Upper lobe of left lung (tissue), 4 donors: ENCODE results near the gene TCERG1.

Source experiments
- POLR2A ChIP-seq, 4 donors: fragments of 450-650 bp; IDR thresholded peaks; one replicate each; pipeline ENCODE4 v1.5.1; 2016 to 2017; ENCODE audit warnings: antibody characterized with exemption in 4 of 4, mild to moderate bottlenecking in 2 of 4
- POLR2AphosphoS5 ChIP-seq, 2 donors: sonication (generic); formaldehyde crosslinking; IDR thresholded peaks; one replicate each; pipeline ENCODE4 v1.5.1; 2017; ENCODE audit warnings: antibody characterized with exemption in 2 of 2
- TF ChIP-seq, protein P1 (sequence below), 6 experiments: fragments of 450-650 bp in 4 of 6; fragments of 200-600 bp in 2 of 6; sonication (generic) in 2 of 6; IDR thresholded peaks; one replicate each; pipeline ENCODE4 v1.5.1; 2016 to 2019; ENCODE audit warnings: antibody characterized with exemption in 6 of 6

GRCh38 chr5:146398826-146399225 lies 48.3 kb upstream of the TCERG1 start:
- TF ChIP-seq, protein P1, sequence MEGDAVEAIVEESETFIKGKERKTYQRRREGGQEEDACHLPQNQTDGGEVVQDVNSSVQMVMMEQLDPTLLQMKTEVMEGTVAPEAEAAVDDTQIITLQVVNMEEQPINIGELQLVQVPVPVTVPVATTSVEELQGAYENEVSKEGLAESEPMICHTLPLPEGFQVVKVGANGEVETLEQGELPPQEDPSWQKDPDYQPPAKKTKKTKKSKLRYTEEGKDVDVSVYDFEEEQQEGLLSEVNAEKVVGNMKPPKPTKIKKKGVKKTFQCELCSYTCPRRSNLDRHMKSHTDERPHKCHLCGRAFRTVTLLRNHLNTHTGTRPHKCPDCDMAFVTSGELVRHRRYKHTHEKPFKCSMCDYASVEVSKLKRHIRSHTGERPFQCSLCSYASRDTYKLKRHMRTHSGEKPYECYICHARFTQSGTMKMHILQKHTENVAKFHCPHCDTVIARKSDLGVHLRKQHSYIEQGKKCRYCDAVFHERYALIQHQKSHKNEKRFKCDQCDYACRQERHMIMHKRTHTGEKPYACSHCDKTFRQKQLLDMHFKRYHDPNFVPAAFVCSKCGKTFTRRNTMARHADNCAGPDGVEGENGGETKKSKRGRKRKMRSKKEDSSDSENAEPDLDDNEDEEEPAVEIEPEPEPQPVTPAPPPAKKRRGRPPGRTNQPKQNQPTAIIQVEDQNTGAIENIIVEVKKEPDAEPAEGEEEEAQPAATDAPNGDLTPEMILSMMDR (IDR thresholded peaks at IDR 0.05), result no peak
- TF ChIP-seq POLR2A (IDR thresholded peaks at IDR 0.05) (no peak), POLR2AphosphoS5 (IDR thresholded peaks at IDR 0.05) (no peak)
